HepG2 (cell line): ENCODE measurements around the gene TLE7. TPM values are rescaled to one million over a fixed set of nuclear protein-coding genes. Genes with fewer than 3 reads are reported as not detected.

Experiments used
- BORCS8-MEF2B ChIP-seq: sonication (generic); formaldehyde crosslinking; IDR thresholded peaks from 2 replicates; pipeline ENCODE4 v1.8.0; 2022; ENCODE audit warnings: mild to moderate bottlenecking, missing genetic modification reagents
- CEBPG ChIP-seq: IDR thresholded peaks from 2 replicates; pipeline ENCODE4 v1.6.1; 2016
- HDAC2 ChIP-seq: sonication (generic); formaldehyde crosslinking; IDR thresholded peaks from 2 replicates; pipeline ENCODE4 v1.4.0; 2020; ENCODE audit warnings: missing genetic modification reagents
- HNF4A ChIP-seq: sonication (generic); formaldehyde crosslinking; IDR thresholded peaks from 2 replicates; pipeline ENCODE4 v1.4.0; 2020; ENCODE audit warnings: missing genetic modification reagents
- ISX ChIP-seq: sonication (generic); formaldehyde crosslinking; conservative IDR thresholded peaks from 2 replicates; pipeline ENCODE4 v1.5.0; 2020; ENCODE audit warnings: missing genetic modification reagents
- KDM6A ChIP-seq: IDR thresholded peaks from 2 replicates; pipeline ENCODE4 v1.6.1; 2016; ENCODE audit warnings: low read depth
- KLF11 ChIP-seq: IDR thresholded peaks from 2 replicates; pipeline ENCODE4 v1.6.1; 2016; ENCODE audit warnings: missing compliant biosample characterization
- POLR2G ChIP-seq: fragments of 200-400 bp; formaldehyde crosslinking; IDR thresholded peaks from 2 replicates; pipeline ENCODE4 v1.6.1; 2018; ENCODE audit warnings: mild to moderate bottlenecking, low read depth, low read length, moderate library complexity
- ZBTB7A ChIP-seq: sonication (generic); formaldehyde crosslinking; IDR thresholded peaks from 2 replicates; pipeline ENCODE4 v1.8.0; 2022; ENCODE audit warnings: mild to moderate bottlenecking, missing genetic modification reagents
- ZNF143 ChIP-seq: sonication (generic); formaldehyde crosslinking; IDR thresholded peaks from 2 replicates; pipeline ENCODE4 v1.4.0; 2020; ENCODE audit warnings: missing genetic modification reagents
- ZNF251 ChIP-seq: sonication (generic); formaldehyde crosslinking; IDR thresholded peaks from 2 replicates; pipeline ENCODE4 v1.9.0; 2021; ENCODE audit warnings: mild to moderate bottlenecking, missing genetic modification reagents
- ZNF430 ChIP-seq: sonication (generic); formaldehyde crosslinking; IDR thresholded peaks from 2 replicates; pipeline ENCODE4 v1.9.0; 2021; ENCODE audit warnings: mild to moderate bottlenecking, missing genetic modification reagents
- ZNF564 ChIP-seq: sonication (generic); formaldehyde crosslinking; IDR thresholded peaks from 2 replicates; pipeline ENCODE4 v1.8.1; 2023; ENCODE audit warnings: mild to moderate bottlenecking, missing genetic modification reagents
- ZNF720 ChIP-seq: sonication (generic); formaldehyde crosslinking; IDR thresholded peaks from 2 replicates; pipeline ENCODE4 v1.4.0; 2020; ENCODE audit warnings: missing genetic modification reagents
- ZNF761 ChIP-seq: sonication (generic); formaldehyde crosslinking; conservative IDR thresholded peaks from 2 replicates; pipeline ENCODE4 v1.4.0; 2020; ENCODE audit warnings: mild to moderate bottlenecking, missing genetic modification reagents
- ZNF776 ChIP-seq: sonication (generic); formaldehyde crosslinking; IDR thresholded peaks from 2 replicates; pipeline ENCODE4 v1.4.0; 2020; ENCODE audit warnings: mild to moderate bottlenecking, missing genetic modification reagents
- ZNF777 ChIP-seq: sonication (generic); formaldehyde crosslinking; IDR thresholded peaks from 2 replicates; pipeline ENCODE4 v1.4.0; 2020; ENCODE audit warnings: missing genetic modification reagents
- ZSCAN31 ChIP-seq: sonication (generic); formaldehyde crosslinking; IDR thresholded peaks from 2 replicates; pipeline ENCODE4 v1.5.0; 2020; ENCODE audit warnings: low read depth, mild to moderate bottlenecking, missing genetic modification reagents
- polyA plus RNA-seq, 8 experiments: library from polyadenylated mRNA; depleted of rRNA in 3 of 8; stranded (reverse) in 7 of 8; unstranded in 1 of 8; fragments of >200 nt; fragmentation: Illumina TruSeq in 4 of 8; extraction: Trizol in 4 of 8; gene quantifications; 2 replicates each; pipeline versions ENCODE4 v1.2.1 to v1.2.3, GENCODE V29; 2011 to 2016; ENCODE audit warnings: low read depth in 4 of 8, missing spikeins in 1 of 8, mixed read lengths in 1 of 8; ENCODE audit not compliant: insufficient read depth in 1 of 8
- total RNA-seq, 5 experiments: library from RNA; depleted of rRNA; stranded (reverse); fragments of >200 nt; fragmentation: Illumina TruSeq; extraction: Trizol; gene quantifications; 2 replicates each; pipeline ENCODE4 v1.2.3, GENCODE V29; 2016; ENCODE audit warnings: low read depth in 1 of 5
- TF ChIP-seq, protein P1 (sequence below): sonication (generic); formaldehyde crosslinking; IDR thresholded peaks from 2 replicates; pipeline ENCODE4 v1.4.0; 2020; ENCODE audit warnings: missing genetic modification reagents, borderline replicate concordance
- TF ChIP-seq, protein P2 (sequence below): sonication (generic); formaldehyde crosslinking; conservative IDR thresholded peaks from 2 replicates; pipeline ENCODE4 v1.4.0; 2020; ENCODE audit warnings: missing genetic modification reagents
- TF ChIP-seq, protein P3 (sequence below): sonication (generic); formaldehyde crosslinking; IDR thresholded peaks from 2 replicates; pipeline ENCODE4 v1.5.1; 2020; ENCODE audit warnings: missing genetic modification reagents, mild to moderate bottlenecking, borderline replicate concordance
- TF ChIP-seq, protein P4 (sequence below): IDR thresholded peaks from 2 replicates; pipeline ENCODE4 v1.6.1; 2012; ENCODE audit warnings: low read depth, low read length, improper control_type of control experiment
- TF ChIP-seq, protein P5 (sequence below): sonication (generic); formaldehyde crosslinking; IDR thresholded peaks from 2 replicates; pipeline ENCODE4 v1.5.0; 2020; ENCODE audit warnings: missing genetic modification reagents

Gene TLE7
- total and polyA plus RNA-seq, 2 of the 13 experiments (the other 11 are each of a cell fraction or from before 2014, with no cell fraction given) = not detected

DNA sequence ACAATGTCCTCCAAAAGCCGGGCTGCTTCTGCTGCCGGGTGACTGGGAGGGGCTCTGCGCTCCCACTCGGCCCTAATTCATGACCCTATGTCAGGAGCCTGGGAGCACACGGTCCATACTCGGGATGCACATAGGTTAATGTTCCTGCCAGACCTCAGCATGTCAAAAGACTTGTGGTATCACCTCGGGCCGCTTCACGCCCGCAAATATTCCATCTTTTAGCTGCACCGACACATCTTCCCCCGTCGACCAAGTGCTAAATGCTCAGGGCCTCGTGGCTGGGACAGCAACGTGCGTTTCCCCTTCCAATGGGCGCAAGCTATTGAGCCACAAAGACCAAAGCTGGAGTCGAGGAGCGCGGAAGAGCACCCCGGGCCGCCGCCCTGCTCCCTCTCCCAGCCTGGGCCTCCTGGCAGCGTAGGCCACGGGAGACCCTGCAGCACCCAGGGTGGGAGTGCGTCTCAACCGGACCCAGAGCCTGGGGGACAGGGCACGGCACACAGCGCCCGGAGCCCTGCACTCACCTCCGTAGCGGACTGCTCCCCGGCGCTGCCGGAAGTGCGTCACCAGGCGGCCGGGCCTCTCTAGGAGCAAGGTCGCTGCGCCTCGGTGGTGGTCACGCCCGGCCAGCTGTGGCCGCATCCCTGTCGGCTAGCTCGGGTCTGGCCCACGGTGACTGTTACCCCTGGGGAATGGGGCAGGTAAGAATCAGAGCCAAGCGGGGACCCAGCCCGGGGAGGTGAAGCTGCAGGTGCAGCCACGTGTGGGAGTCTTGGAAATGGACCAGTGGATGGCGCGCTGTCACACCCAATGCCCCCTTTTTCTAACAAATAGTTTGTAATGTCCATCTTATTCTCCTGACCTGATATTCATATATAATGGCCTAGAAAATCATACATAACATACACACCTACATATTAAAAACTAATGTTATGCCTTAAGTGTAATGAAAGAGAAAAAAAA, 20.1 kb upstream of the TLE7 start, which contains the start of gene ZNF23 (continued):
- TF ChIP-seq, protein P1, sequence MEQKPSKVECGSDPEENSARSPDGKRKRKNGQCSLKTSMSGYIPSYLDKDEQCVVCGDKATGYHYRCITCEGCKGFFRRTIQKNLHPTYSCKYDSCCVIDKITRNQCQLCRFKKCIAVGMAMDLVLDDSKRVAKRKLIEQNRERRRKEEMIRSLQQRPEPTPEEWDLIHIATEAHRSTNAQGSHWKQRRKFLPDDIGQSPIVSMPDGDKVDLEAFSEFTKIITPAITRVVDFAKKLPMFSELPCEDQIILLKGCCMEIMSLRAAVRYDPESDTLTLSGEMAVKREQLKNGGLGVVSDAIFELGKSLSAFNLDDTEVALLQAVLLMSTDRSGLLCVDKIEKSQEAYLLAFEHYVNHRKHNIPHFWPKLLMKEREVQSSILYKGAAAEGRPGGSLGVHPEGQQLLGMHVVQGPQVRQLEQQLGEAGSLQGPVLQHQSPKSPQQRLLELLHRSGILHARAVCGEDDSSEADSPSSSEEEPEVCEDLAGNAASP (CRISPR knock-in tag) = peak; percentile 91
- TF ChIP-seq ZNF430 = peak; percentile 96
- TF ChIP-seq ZSCAN31 = peak; percentile 95
- TF ChIP-seq, protein P2, sequence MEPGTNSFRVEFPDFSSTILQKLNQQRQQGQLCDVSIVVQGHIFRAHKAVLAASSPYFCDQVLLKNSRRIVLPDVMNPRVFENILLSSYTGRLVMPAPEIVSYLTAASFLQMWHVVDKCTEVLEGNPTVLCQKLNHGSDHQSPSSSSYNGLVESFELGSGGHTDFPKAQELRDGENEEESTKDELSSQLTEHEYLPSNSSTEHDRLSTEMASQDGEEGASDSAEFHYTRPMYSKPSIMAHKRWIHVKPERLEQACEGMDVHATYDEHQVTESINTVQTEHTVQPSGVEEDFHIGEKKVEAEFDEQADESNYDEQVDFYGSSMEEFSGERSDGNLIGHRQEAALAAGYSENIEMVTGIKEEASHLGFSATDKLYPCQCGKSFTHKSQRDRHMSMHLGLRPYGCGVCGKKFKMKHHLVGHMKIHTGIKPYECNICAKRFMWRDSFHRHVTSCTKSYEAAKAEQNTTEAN (CRISPR knock-in tag) = peak; percentile 8; the same call in 1 of the 2 replicates
- TF ChIP-seq HDAC2 = peak; percentile 98
- peak; percentile 93; the same call in 1 of the 2 replicates for TF ChIP-seq KLF11 (CRISPR knock-in tag)
- 0 out of 2 replicates have a peak, but pooled peaks have one; percentile 31 for TF ChIP-seq ZNF720 (CRISPR knock-in tag)
- peak; percentile 76 for TF ChIP-seq HNF4A (CRISPR knock-in tag)
- TF ChIP-seq ZNF251 (CRISPR knock-in tag) = no peak
- no peak; the same call in 1 of the 2 replicates for TF ChIP-seq KDM6A (CRISPR knock-in tag)
- TF ChIP-seq ZNF761 (CRISPR knock-in tag) = peak; percentile 80; the same call in 1 of the 2 replicates
- TF ChIP-seq ZBTB7A = peak; percentile 77; the same call in 1 of the 2 replicates
- TF ChIP-seq ZNF564 (CRISPR knock-in tag) = peak; percentile 92
- peak; percentile 47 for TF ChIP-seq ZNF777 (CRISPR knock-in tag)
- peak; percentile 60; the same call in 1 of the 2 replicates for TF ChIP-seq ZNF143 (CRISPR knock-in tag)
- TF ChIP-seq BORCS8-MEF2B = peak; percentile 84
- TF ChIP-seq CEBPG (CRISPR knock-in tag) = peak; percentile 52; the same call in 1 of the 2 replicates
- TF ChIP-seq, protein P3, sequence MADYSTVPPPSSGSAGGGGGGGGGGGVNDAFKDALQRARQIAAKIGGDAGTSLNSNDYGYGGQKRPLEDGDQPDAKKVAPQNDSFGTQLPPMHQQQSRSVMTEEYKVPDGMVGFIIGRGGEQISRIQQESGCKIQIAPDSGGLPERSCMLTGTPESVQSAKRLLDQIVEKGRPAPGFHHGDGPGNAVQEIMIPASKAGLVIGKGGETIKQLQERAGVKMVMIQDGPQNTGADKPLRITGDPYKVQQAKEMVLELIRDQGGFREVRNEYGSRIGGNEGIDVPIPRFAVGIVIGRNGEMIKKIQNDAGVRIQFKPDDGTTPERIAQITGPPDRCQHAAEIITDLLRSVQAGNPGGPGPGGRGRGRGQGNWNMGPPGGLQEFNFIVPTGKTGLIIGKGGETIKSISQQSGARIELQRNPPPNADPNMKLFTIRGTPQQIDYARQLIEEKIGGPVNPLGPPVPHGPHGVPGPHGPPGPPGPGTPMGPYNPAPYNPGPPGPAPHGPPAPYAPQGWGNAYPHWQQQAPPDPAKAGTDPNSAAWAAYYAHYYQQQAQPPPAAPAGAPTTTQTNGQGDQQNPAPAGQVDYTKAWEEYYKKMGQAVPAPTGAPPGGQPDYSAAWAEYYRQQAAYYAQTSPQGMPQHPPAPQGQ (CRISPR knock-in tag) = peak; percentile 85; the same call in 1 of the 2 replicates
- TF ChIP-seq, protein P4, sequence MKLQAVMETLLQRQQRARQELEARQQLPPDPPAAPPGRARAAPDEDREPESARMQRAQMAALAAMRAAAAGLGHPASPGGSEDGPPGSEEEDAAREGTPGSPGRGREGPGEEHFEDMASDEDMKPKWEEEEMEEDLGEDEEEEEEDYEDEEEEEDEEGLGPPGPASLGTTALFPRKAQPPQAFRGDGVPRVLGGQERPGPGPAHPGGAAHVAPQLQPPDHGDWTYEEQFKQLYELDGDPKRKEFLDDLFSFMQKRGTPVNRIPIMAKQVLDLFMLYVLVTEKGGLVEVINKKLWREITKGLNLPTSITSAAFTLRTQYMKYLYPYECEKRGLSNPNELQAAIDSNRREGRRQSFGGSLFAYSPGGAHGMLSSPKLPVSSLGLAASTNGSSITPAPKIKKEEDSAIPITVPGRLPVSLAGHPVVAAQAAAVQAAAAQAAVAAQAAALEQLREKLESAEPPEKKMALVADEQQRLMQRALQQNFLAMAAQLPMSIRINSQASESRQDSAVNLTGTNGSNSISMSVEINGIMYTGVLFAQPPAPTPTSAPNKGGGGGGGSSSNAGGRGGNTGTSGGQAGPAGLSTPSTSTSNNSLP = 0 out of 2 replicates have a peak, but pooled peaks have one; percentile 25
- peak; percentile 87; the same call in 1 of the 2 replicates for TF ChIP-seq ZNF776
- TF ChIP-seq, protein P5, sequence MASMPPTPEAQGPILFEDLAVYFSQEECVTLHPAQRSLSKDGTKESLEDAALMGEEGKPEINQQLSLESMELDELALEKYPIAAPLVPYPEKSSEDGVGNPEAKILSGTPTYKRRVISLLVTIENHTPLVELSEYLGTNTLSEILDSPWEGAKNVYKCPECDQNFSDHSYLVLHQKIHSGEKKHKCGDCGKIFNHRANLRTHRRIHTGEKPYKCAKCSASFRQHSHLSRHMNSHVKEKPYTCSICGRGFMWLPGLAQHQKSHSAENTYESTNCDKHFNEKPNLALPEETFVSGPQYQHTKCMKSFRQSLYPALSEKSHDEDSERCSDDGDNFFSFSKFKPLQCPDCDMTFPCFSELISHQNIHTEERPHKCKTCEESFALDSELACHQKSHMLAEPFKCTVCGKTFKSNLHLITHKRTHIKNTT (CRISPR knock-in tag) = no peak
- no peak for TF ChIP-seq ISX (CRISPR knock-in tag)
- TF ChIP-seq POLR2G = peak; percentile 99
